DND-41 (cell line): Measurements from ENCODE around the gene GAS7.
"Not testable (repeated sequence)": the region's sequence is repeated elsewhere in the genome, so short reads cannot be mapped to it uniquely, and the experiment has no call there.

Experiments used
- ATAC-seq: fragments of 200-7000 bp; cut with Tn5 transposase; 3 replicates; pipeline ENCODE4 v1.9.1; 2021; ENCODE audit warnings: low read depth; ENCODE audit not compliant: insufficient read depth
- DNase-seq: peaks from one replicate; pipeline ENCODE4 v3.0.0-alpha.2; 2020
- H2AFZ ChIP-seq: 2 replicates; pipeline ENCODE4 v1.6.0; 2012; ENCODE audit warnings: low read depth, low read length
- H3K27ac ChIP-seq: 2 replicates; pipeline ENCODE4 v1.5.1; 2012; ENCODE audit warnings: low read length, inconsistent platforms
- H3K27me3 ChIP-seq: fragments of 200-600 bp; sonication (generic); 2 replicates; pipeline ENCODE4 v1.6.0; 2012; ENCODE audit warnings: low read length, mild to moderate bottlenecking, inconsistent platforms; ENCODE audit not compliant: insufficient read depth, poor library complexity
- H3K36me3 ChIP-seq: 2 replicates; pipeline ENCODE4 v1.5.1; 2012; ENCODE audit warnings: low read length, inconsistent platforms; ENCODE audit not compliant: insufficient read depth
- H3K4me1 ChIP-seq: 2 replicates; pipeline ENCODE4 v1.5.1; 2012; ENCODE audit warnings: mild to moderate bottlenecking, low read length; ENCODE audit not compliant: insufficient read depth
- H3K4me2 ChIP-seq: 2 replicates; pipeline ENCODE4 v1.6.0; 2012; ENCODE audit warnings: mild to moderate bottlenecking, moderate library complexity, low read length, inconsistent platforms; ENCODE audit not compliant: insufficient read depth
- H3K4me3 ChIP-seq, 2 experiments: fragments of 200-600 bp in 1 of 2; shearing (Covaris generic) in 1 of 2; 2 replicates each; pipeline ENCODE4 v1.5.1; 2012 to 2016; ENCODE audit warnings: inconsistent platforms in 2 of 2, low read length in 2 of 2, mild to moderate bottlenecking in 2 of 2, low read depth in 1 of 2, moderate library complexity in 1 of 2
- H3K79me2 ChIP-seq: 2 replicates; pipeline ENCODE4 v1.6.0; 2012; ENCODE audit warnings: low read length, inconsistent platforms; ENCODE audit not compliant: insufficient read depth
- H3K9ac ChIP-seq: 2 replicates; pipeline ENCODE4 v1.6.0; 2012; ENCODE audit warnings: low read depth, mild to moderate bottlenecking, inconsistent platforms, low read length, moderate library complexity
- H3K9me3 ChIP-seq: 2 replicates; pipeline ENCODE4 v1.5.1; 2012; ENCODE audit warnings: low read length, moderate library complexity, mild to moderate bottlenecking, inconsistent platforms; ENCODE audit not compliant: insufficient read depth, severe bottlenecking
- H4K20me1 ChIP-seq: 2 replicates; pipeline ENCODE4 v1.6.0; 2012; ENCODE audit warnings: low read length; ENCODE audit not compliant: insufficient read depth
- CTCF ChIP-seq: IDR thresholded peaks from 2 replicates; pipeline ENCODE4 v1.5.1; 2012; ENCODE audit warnings: borderline replicate concordance, low read length, moderate library complexity, mild to moderate bottlenecking; ENCODE audit not compliant: poor library complexity, severe bottlenecking; ENCODE audit errors: extremely low read depth
- EZH2 ChIP-seq: IDR thresholded peaks from 3 replicates; pipeline ENCODE4 v1.6.1; 2012; ENCODE audit warnings: borderline replicate concordance, low read depth, mild to moderate bottlenecking, moderate library complexity, low read length, inconsistent platforms; ENCODE audit not compliant: severe bottlenecking

The GAS7 gene

GRCh38 chr17:10059684-10060211, 138.7 kb downstream of the GAS7 start:
- Histone ChIP-seq H3K4me2 (no peak overlapping the region), H4K20me1 (peaks cover 3% of the 10 kb centered on the region; the same call in 1 of the 2 replicates), H3K9ac (no peak overlapping the region), H3K4me1 (no peaks in the 10 kb centered on the region), H3K9me3 (no peaks in the 10 kb centered on the region), H3K27me3 (no peaks in the 10 kb centered on the region), H2AFZ (no peak overlapping the region), H3K27ac (no peak overlapping the region), H3K36me3 (no peaks in the 10 kb centered on the region), H3K4me3 (no peak overlapping the region), H3K79me2 (no peaks in the 10 kb centered on the region)
- TF ChIP-seq CTCF (no peak), EZH2 (no peak)
- no peak for DNase-seq
- ATAC-seq = no peak

- H3K4me2 ChIP-seq = no peak overlapping the region
These were observed 139.3 kb downstream of the GAS7 start for GRCh38 chr17:10058921-10059683.

GRCh38 chr17:10057466-10057865, 140.9 kb downstream of the GAS7 start:
- not testable (repeated sequence) for H3K9me3 ChIP-seq, H3K36me3 ChIP-seq, H3K4me1 ChIP-seq, H2AFZ ChIP-seq, H3K27me3 ChIP-seq, H3K4me3 ChIP-seq, ATAC-seq, H3K4me2 ChIP-seq, DNase-seq, H4K20me1 ChIP-seq, H3K9ac ChIP-seq, H3K79me2 ChIP-seq, H3K27ac ChIP-seq

More at GRCh38 chr17:10058921-10059683, 139.3 kb downstream of the GAS7 start:
- Histone ChIP-seq H3K4me1 (no peaks in the 10 kb centered on the region), H3K79me2 (no peaks in the 10 kb centered on the region), H2AFZ (no peak overlapping the region), H3K9ac (no peak overlapping the region), H3K27ac (no peak overlapping the region), H3K36me3 (no peaks in the 10 kb centered on the region), H3K27me3 (no peaks in the 10 kb centered on the region), H3K4me3 (no peak overlapping the region), H3K9me3 (no peaks in the 10 kb centered on the region), H4K20me1 (peaks cover 3% of the 10 kb centered on the region; the same call in 1 of the 2 replicates)
- no peak for DNase-seq
- no peak for TF ChIP-seq EZH2
- TF ChIP-seq CTCF = no peak
- ATAC-seq = no peak

GRCh38 chr17:10055262-10055975, 143.0 kb downstream of the GAS7 start:
- no peak overlapping the region for H2AFZ ChIP-seq
- peaks cover 14% of the 10 kb centered on the region for H3K4me1 ChIP-seq
- DNase-seq (no peak), ATAC-seq (no peak)
- H4K20me1 ChIP-seq = peaks cover 3% of the 10 kb centered on the region; the same call in 1 of the 2 replicates
- H3K27ac ChIP-seq = no peak overlapping the region
- H3K4me2 ChIP-seq = no peak overlapping the region
- H3K9ac ChIP-seq = no peak overlapping the region
- no peaks in the 10 kb centered on the region for H3K36me3 ChIP-seq
- no peaks in the 10 kb centered on the region for H3K27me3 ChIP-seq
- TF ChIP-seq CTCF (no peak), EZH2 (no peak)
- no peaks in the 10 kb centered on the region for H3K9me3 ChIP-seq
- H3K4me3 ChIP-seq = no peak overlapping the region
- 0 out of 2 replicates have a peak, but pooled peaks cover under 1% of the 10 kb centered on the region for H3K79me2 ChIP-seq
